ENCODE measurements around the gene THYN1.
"Not testable (repeated sequence)": the region's sequence is repeated elsewhere in the genome, so short reads cannot be mapped to it uniquely, and the experiment has no call there.

The THYN1 gene

GRCh38 chr11:134273317-134273712 lies 20.2 kb upstream of the THYN1 start:
- no peak for DNase-seq

DNA sequence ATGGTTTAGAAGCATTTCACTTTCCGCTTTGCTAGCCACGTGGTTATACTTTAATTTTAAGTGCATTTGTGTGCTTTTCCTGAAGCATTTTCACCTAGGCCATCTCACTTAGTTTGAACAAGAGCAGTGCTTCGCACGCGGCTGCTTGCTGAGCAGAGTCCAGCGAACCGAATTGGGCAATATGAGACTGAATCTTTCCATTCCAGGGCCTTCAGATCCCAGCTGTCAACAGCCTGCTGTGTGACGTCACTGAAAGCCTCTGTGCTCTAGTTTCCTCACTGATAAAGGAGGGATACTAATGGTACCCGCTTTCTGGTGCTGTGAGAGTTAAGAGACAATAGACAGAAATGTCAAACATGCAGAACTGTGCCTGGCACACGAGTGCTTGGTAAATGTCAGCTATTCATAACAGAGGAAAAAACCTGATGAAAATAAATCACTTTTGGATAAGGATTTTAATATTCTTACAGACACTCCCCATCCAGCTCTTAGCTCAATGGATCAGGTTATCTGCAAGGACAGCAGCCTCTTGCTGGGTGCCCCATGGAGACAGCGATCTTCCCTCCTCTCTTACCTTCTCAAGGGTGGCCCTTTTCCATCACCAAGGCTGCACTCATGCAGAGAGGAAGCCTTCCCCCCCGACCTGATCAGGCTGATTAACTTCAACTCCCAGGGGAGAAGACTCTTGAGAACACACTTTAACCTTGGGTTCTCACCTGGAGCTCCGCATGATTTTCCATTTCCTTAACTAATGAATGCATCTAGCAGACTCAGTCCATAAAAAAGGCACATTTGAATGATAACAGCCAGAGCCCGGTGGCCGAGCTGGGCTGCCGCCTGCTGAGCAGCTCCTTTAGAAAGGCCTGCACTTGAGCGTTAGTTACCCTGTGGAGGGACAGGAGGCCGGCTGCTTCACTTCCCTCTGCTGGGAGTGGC lies 19.5 kb upstream of the THYN1 start:
- no peak for DNase-seq

DNA sequence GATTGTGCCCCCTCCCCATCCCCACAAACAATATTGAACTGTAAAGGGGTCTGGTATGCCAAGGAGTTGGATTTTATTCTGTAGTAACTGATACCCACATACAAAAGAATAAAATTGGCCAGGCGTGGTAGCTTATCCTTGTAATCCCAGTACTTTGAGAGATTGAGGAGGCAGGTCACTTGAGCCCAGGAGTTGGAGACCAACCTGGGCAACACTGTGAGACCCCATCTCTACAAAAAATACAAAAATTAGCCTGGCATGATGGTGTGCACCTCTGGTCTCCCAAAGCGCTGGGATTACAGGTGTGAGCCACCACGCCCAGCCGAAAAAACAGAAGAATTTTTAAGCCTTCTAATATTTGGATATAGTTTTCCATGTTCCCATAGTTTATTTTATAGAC lies 18.8 kb upstream of the THYN1 start:
- no peak for DNase-seq

GRCh38 chr11:134270250-134270714 lies 17.1 kb upstream of the THYN1 start:
- no peak for DNase-seq

DNA sequence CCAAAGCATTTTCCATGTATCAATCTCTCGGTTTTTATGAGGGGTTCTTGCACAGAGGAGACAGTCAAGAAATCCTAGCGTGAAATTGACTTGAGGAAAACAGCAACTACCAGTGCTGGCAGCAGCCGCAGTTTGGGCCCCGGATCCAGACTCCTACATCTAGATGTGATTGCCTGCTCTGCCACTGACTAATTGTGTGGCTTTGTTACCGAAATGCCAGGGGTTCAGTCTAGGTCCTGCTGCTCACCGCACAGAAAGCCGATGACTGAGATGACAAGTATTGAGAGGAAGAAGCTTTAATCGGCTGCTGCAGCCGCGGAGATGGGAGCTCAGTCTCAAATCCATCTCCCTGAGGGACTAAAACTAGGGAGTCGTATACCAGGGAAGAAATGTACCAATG lies 14.8 kb upstream of the THYN1 start:
- DNase-seq = no peak

GRCh38 chr11:134267461-134267860 lies 14.3 kb upstream of the THYN1 start:
- DNase-seq = no peak

DNA sequence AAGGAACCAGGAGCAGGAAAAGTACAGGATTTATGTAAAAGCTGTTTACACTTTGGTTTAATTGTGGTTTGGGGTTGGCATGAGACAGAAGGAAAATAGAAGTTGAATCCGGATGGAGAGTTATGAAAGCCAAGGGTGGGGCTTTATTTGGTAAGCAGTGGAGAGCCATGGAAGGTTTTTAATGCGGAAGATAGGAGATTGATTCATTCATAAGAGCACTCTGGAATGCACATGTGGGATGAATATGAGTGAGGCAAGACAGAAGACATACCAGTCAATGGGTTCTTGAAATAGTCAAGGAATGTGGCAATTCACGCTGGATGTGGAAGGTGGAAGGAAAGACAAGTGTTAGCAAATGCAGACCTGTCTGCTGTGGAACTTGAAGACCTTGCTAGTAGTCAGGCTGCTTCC lies 13.7 kb upstream of the THYN1 start:
- no peak for DNase-seq

DNA sequence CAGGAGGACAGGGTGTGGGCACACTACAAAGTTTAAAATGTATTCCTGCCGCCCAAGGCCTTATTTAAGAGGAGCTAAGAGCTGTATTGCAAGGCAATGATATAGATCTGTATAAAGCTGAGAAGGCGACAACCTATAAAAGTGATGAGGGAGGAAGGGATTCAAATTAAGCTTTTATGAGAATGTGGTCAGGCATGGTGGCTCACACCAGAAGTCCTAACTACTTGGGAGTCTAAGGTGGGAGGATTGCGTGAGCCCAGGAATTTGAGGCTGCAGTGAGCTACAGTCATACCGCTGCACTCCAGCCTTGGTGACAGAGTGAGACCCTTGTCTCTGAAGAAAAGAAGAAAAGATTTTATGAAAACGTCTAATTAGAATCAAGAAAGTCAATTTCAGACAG lies 13.3 kb upstream of the THYN1 start:
- no peak for DNase-seq

DNA sequence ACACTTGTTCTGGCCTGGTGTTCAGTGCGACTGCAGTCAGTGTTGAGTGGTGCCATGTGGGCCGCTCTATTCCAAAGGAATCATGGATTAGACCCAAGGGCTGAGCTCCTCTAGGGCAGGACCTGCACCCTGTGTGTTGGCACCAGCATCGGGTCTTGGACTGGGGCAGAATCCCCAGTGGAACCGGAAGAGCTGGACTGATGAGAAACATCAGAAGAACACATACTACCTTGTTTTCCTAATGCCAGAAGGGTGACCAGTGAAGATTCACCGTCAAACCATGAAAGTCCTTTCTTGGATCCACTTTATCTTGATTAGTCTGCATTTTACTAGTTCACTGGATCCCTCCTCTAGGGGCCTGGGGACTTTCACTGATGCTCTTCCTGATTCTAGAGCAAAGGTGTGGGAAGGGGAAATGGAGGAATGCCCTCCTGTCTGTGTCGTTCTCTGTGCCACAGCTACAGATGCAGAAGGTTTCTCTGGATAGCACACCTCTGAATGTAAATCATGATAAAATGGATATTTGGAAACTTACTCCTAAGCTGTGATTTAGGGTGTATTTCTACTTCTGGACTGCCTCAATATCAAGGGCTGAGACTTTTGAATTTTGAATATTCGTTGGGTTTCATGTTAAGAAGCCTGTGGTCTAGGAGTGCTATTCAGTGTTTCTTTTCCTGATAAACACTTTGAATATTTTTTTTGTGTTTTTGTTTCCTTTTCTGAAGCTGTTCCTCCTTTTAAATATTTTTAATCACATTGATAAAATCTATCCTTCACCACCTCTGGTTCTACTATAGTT lies 12.0 kb upstream of the THYN1 start:
- no peak for DNase-seq

DNA sequence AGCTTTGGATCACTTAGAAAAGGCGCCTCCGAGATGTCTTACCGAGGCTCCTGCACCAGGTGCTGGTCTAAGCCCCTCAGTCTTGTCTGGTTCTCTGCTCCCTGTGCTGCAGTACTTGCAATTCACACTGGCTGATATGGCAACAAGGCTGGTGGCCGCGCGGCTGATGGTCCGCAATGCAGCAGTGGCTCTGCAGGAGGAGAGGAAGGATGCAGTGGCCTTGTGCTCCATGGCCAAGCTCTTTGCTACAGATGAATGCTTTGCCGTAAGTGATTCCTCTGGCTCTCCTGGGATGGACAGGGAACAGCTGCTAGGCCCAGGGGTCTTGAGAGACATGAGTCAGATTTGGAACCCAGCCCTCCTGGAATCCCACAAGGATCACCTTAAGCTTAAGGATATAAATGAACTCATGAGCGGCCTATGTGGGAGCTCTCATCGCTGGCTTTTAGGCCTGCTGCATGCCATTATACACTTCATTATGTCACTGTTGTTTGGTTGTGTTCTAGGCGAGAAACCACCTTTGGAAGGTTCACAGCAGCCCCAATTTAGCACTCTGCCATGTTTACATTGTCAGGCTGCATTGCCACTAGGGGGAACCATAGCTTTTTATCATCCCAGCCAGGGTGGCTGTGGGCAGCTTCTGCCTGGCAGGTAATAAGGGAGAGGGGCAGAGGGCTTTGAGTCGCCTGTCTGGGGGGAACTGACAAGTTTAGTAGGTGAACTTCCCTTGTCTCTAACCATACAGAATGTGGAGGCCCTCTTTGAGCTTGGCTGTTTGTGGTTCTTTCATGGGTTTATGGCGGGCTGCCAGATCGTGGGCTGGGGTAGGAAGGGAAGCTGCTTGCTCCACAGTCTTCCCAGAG lies 8.7 kb upstream of the THYN1 start:
- peak; percentile 36 to 49 for DNase-seq

GRCh38 chr11:134260983-134261382 lies 7.8 kb upstream of the THYN1 start:
- no peak for DNase-seq

- DNase-seq = peak; percentile 56 to 68
Observed at GRCh38 chr11:134260503-134260902, 7.4 kb upstream of the THYN1 start.

DNA sequence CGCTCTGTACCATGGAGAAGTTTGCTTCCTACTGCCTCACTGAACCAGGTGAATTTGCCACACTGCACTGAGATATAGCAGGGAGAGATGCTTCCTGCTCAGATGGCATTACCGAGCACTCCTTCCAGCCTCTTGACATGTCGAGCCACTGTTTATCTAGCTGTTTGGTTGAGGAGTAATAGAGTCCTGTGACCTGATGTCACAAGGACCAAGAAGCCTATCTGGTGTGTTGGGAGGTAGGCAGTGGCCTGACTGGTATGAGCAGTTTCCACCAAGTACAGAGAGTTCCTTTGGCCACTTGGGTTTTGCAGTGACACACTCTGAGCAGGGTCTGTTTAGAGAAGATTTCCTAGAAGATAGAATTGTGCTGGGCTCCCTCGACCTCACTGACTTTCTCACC lies 5.4 kb upstream of the THYN1 start:
- no peak for DNase-seq

GRCh38 chr11:134257101-134257500 lies 3.9 kb upstream of the THYN1 start:
- no peak for DNase-seq

- not testable (repeated sequence) for DNase-seq
Observed at GRCh38 chr11:134255184-134255561, 2.0 kb upstream of the THYN1 start.

GRCh38 chr11:134254433-134255183 lies 1.5 kb upstream of the THYN1 start:
- DNase-seq = no peak

- DNase-seq = peak; percentile 83 to 85
Observed at GRCh38 chr11:134252346-134253187, 585 bp downstream of the THYN1 start.

DNA sequence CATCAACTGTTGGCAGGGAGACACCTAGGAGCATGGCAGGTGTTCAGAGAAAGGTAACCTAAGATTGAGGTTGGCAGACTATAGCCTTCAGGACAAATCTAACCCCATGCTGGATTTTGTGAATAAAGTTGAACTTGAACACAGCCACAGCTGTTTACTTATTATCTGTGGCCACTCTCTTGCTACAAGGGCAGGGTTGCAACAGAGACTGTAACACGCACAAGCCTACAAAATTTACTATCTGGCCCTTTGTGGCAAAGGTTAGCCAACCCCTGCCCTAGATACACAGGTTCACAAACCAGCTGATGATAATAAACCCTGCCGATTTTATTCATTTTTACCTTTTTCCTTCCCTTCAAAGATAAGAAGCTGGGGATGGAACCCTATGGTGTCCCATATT lies 2.5 kb downstream of the THYN1 start:
- no peak for DNase-seq

DNA sequence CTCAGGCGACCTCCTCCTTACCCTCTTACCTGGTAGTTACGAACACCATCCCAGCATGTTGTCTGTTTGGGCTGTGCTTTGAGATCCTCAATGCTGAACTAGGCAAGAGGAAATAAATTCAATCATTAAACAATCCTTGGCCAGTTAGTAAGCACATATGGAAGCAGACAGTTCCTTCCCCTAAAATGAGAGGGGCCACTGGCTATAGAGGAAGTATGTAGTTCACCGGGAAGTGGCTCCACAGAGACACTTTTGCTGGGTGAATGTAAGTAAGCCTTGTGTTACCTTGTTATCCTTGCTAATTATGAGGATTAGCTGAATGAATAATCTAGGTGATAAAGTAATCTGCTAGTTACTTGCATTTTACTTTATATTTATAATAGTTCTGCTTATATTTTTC lies 2.9 kb downstream of the THYN1 start:
- DNase-seq = peak; percentile 46 to 47

GRCh38 chr11:134248910-134249480 lies 4.2 kb downstream of the THYN1 start:
- no peak for DNase-seq

- DNase-seq = no peak
Observed at GRCh38 chr11:134246678-134247077, 6.5 kb downstream of the THYN1 start.

All from Kasumi-1 (cell line).